Putamen (tissue), 1 donor: ENCODE measurements around the gene KIF18A.
A peak's percentile ranks its signal among the peaks of the same experiment; 100 is the strongest.

ENCODE experiments used
- DNase-seq: peaks from one replicate; pipeline ENCODE4 v3.0.0-alpha.2; 2016; ENCODE audit warnings: low spot score

The KIF18A gene

DNA sequence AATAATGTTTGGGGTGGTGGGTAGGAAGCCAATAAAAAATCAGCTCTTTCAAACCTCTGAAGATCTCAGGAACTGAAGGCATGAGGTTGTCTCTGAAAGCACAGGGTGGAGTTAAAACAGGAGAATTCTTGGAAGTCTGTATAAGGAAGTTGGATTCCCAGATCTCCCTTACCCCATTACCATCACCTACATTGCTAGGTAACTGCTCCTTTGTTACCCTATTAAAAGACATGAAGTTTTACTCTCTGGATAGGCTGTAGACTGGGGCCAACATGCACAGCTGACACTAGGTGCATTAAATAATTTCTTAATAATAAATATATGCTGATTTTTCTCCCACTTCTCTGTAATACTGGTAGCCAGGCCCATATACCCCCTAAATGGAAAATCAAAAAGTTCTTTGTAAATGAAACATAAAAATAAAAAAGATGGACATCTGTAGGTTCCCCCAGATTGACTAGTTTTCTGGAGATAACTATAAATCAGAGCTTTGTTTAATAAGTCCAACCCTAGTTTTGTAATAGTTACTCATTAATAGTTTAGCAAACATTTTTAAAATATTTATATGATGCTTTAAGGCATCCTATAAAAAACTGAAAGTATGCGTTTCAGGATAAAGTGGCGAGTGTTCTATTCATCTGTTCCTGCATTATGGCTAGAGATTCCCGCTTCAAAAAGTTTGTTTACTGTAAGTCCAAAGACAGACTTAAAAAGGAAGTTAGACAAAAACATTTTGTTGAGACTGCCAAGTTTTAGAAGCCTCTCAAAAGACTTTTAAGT is 63.8 kb downstream of the KIF18A start:
- no peak for DNase-seq

- DNase-seq, result no peak
Measured at GRCh38 chr11:28040384-28040783, 67.6 kb downstream of the KIF18A start.

- peak; percentile 15 for DNase-seq
Measured at GRCh38 chr11:28038775-28039174, 69.2 kb downstream of the KIF18A start.

DNA sequence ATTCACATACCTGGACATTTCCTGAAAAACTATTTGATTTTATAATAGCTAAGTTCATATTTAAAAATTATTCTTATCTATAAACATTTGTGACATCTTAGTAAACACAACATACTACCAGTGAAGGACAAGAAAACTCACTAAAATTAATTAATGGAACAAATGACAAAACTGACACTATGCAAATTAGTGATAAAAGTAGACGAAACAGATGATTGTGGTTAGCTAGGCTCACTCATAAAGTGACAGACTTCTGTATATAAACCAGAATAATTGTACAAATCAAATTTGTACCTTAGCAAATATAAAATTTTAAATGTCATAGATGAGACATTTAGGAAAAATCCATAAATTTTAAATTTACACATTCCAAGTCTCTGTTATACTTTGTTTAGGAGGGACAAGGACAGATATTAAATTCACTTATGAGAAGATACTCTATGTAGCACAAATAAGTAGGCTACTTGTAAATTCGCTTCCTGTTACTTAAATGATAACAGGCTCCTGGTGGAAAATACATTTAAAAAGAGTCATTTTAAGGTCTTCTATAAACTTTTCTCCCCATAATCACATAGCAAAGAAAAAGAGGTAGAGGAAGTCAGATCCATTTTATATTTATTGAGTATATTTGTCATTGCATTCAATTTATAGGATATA is 81.2 kb downstream of the KIF18A start:
- DNase-seq, result no peak

DNA sequence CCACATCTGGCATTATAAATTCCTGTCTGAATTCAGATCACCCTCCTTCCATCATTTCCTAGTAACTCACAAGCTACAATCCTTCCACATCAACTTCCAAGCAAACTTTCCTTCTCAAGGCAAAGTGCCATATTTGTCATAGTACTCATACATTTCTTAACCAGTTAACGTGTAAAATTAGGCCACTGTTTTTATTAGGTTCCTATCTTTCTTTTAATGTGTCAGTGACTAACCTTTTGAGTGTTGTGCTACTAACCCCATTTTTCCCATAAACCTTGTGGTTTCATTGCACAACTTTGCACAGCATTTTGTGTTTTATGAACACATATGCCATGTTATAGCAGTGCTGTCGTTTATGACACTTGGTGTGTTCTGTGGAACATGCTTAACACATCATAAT is 90.1 kb downstream of the KIF18A start:
- DNase-seq, result no peak

- no peak for DNase-seq
Measured at GRCh38 chr11:28011813-28012212, 96.1 kb downstream of the KIF18A start.

- DNase-seq, result peak; percentile 11
Measured at GRCh38 chr11:28009996-28010395, 98.0 kb downstream of the KIF18A start.

- DNase-seq, result no peak
Measured at GRCh38 chr11:28009388-28009787, 98.6 kb downstream of the KIF18A start.

GRCh38 chr11:28003615-28004014 is 104.3 kb downstream of the KIF18A start:
- DNase-seq, result no peak

DNA sequence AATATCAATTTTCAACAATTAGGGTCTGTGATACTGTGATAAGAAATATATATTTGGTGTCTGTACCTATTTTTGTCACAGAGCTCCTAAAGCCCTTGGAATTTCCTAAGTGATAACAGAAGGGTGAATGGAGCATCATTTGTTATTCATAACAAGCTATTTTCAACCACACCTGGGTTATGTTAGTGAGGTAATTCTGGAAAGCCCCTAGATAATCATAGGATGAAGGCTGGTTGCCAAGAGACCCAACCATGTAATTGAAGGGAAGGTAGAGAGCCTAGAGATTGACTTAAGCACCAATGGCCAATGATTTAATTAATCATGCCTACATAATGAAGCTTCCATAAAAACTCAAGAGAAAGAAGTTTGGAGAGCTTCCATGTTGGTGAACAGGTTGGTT is 109.4 kb downstream of the KIF18A start:
- DNase-seq, result no peak

DNA sequence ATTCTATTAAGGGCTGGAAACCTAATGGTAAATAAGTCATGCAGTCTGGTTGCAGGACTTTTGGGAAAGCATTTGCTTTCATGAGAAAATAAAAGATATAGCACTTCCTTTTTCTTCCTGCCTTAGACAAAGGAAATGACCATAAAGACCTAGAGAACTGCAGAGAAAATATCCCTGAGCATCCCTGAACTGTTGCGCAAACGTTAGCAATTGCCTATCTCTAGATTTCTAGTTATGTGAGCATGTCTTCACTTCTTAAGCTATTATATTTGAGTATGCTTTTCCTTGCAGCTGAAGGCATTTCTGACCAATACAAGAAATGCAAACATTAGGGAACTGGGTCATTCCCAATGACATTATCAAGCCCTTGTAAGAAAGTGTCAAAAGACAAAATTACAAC is 110.6 kb downstream of the KIF18A start:
- no peak for DNase-seq

DNA sequence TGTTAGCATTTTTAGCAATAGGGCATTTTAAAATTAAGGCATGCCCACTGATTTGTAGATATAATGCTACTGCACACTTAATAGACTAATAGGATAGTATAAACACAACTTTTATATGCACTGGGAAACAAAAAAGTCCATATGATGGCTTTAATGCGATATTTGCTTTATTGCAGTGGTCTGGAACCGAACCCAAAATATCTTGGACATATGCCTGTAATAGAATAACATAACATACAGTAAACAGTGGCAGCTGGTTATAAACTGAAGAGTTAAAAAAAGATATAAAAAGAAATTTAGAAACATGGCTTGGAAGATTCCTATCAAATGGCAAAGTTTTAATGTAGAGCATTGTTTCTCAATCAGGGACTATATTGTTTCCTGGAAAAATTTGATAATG is 111.9 kb downstream of the KIF18A start:
- DNase-seq, result no peak

DNA sequence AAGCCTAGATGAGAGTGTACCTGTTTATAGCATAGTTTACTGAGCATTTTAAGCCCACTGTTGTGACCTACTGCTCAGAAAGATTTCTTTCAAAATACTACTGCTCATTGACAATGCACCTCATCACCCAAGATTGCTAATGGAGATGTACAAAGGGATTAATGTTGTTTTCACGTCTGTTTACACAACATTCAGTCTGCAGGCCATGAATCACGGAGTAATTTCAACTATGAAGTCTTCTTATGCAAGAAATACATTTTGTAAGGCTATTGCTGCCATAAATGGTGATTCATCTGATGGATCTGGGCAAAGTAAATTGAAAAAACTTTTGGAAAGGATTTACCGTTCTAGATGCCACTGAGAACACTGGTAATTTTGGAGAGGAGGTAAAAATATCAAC is 112.9 kb downstream of the KIF18A start:
- no peak for DNase-seq

DNA sequence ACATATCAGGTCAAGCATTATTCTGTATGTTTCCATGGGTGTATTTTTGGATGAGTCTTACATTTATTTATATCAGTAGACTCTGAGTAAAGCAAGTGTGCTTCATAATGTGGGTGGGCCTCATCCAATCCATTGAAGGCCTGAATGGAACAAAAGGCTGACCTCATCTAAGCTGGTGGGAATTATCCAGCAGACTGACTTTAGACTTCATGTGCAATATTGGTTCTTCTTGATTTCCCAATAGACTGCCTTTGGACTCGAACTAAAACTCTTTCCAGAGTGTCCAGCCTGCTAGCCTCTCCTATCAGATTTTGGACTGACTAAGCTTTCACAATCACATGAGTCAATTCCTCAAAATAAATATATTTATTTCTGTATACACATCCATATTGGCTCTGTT is 116.2 kb downstream of the KIF18A start:
- DNase-seq, result no peak

GRCh38 chr11:27977527-27977926 is 130.4 kb downstream of the KIF18A start:
- no peak for DNase-seq

DNA sequence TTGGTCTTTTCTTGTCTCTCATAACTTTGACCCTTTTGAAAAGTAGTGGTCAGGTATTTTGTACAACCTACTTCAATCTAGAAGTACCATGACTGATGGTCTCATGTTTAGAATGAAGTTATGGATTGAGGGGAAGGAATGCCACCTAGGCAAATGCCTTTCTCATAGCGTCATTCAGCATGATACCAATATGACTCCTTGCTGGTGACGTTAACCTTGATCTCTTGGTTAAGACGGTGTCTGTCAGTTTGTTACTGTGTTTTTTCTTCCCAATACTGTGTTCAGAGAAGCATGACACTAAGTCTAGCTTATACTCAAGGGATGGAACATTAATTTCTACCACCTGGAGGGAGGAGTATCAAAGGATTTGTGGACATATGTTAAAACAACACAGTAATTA is 130.9 kb downstream of the KIF18A start:
- DNase-seq, result no peak

- no peak for DNase-seq
Measured at GRCh38 chr11:27976262-27976661, 131.7 kb downstream of the KIF18A start.

DNA sequence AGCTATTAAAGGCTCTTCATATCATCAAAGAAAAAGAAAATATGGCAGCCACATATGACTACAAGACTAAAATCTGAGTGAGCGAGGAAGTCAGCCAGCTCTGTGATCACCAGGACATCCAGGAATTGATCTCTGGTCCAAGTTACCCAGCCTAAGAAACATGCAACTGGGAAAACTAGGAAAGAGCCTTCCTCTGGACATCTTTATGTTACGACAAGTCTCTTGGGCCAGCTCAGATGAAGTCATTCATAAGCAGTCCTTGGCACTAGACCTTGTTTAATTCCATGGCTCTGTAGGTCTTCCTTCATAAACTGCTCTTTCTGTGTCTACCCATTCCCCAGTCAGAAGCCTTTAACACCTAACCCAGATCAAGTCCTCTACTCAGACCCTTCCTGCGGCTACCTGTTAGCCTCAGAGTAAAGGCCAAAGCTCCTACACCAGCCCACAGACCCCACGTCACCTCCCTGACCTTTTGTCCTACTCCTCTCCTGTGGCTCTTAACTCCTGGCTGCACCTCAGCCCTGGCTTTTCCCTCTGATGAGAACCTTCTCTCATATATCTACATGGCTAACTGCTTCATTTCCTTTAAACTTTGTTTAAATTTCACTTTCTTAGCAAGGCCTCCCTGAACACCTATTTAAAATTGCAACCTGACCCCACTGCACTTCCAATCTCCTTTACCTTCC is 134.0 kb downstream of the KIF18A start:
- no peak for DNase-seq

DNA sequence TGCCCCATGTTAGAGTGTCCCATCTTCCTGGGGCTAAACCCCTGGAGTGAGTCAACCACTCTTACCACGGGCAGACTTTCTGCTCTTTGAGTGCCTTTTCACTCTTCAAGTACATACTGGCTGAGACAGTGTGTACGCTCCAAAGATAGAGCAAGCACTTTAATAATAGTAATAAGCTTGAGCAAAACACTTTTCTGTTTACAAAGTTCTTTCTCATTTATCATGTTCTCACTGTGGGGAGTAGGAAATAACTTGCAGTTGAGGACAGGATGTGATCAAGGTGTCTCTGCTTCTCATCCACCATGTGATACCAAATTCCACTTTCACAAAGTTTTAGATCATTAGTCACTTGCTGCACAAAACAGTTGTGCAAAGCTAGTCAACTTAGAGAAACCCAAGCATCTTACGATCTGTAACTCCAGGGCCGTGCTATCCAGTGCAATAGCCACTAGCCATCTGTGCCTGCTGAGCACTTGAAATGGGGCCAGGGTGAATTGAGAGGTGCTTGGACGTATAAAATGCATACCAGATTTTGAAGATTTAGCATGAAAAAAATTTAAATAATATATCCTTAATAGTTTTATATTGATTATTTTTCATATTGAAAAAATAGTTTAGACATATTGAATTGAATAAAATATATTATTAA is 135.3 kb downstream of the KIF18A start:
- no peak for DNase-seq

- no peak for DNase-seq
Measured at GRCh38 chr11:27971171-27971570, 136.8 kb downstream of the KIF18A start.
